Panc1 (cell line): ENCODE results near the gene NTM. TPM values are rescaled to one million over a fixed set of nuclear protein-coding genes. Genes with fewer than 3 reads are reported as not detected.

Experiments
- ATAC-seq: fragments of 200-7000 bp; cut with Tn5 transposase; 2 replicates; pipeline ENCODE4 v1.9.1; 2020; ENCODE audit warnings: mild to moderate bottlenecking, moderate library complexity
- BruUV-seq: library from RNA; stranded (reverse); fragments of 400-500 nt; replicated peaks from 2 replicates; lab custom pipeline; 2021; lab: Mats Ljungman, UMichigan
- CTCF ChIA-PET: fragments of 300-600 bp; sonication (Branson Sonifier 250); formaldehyde crosslinking; loops from one replicate; lab custom pipeline; 2022; ENCODE audit warnings: antibody characterized with exemption; lab: Charles Lee
- POLR2A ChIA-PET: fragments of 300-600 bp; sonication (Branson Sonifier 250); formaldehyde crosslinking; loops from one replicate; lab custom pipeline; 2022; ENCODE audit warnings: antibody characterized with exemption; lab: Charles Lee
- DNase-seq: peaks from one replicate; pipeline ENCODE4 v3.0.0-alpha.2; 2010; ENCODE audit warnings: low read depth, low spot score
- H3K27ac ChIP-seq: 2 replicates; pipeline ENCODE4 v1.5.1; 2011; ENCODE audit warnings: mild to moderate bottlenecking, low read length, inconsistent platforms
- H3K27me3 ChIP-seq: fragments of 200-500 bp; sonication (Bioruptor generic); 2 replicates; pipeline ENCODE4 v1.6.0; 2014; ENCODE audit warnings: low read length, inconsistent platforms; ENCODE audit not compliant: control insufficient read depth, insufficient read depth
- H3K36me3 ChIP-seq: fragments of 200-500 bp; sonication (Bioruptor generic); 2 replicates; pipeline ENCODE4 v1.5.1; 2014; ENCODE audit warnings: inconsistent platforms, mild to moderate bottlenecking, low read length, moderate library complexity; ENCODE audit not compliant: control insufficient read depth, insufficient read depth
- H3K4me1 ChIP-seq: 2 replicates; pipeline ENCODE4 v1.5.1; 2011; ENCODE audit warnings: inconsistent platforms, mild to moderate bottlenecking, low read length, moderate library complexity; ENCODE audit not compliant: control insufficient read depth, insufficient read depth
- H3K4me3 ChIP-seq, 2 experiments: 2 replicates each; pipeline ENCODE4 v1.5.1; 2011 to 2012; ENCODE audit warnings: low read depth in 2 of 2, low read length in 2 of 2, mild to moderate bottlenecking in 2 of 2, inconsistent platforms in 1 of 2, moderate library complexity in 1 of 2
- H3K9me3 ChIP-seq: fragments of 200-500 bp; sonication (Bioruptor generic); 2 replicates; pipeline ENCODE4 v1.5.1; 2014; ENCODE audit warnings: low read depth, mild to moderate bottlenecking, inconsistent platforms, low read length, moderate library complexity; ENCODE audit not compliant: control insufficient read depth, insufficient read depth
- POLR2AphosphoS5 ChIP-seq: IDR thresholded peaks from 2 replicates; pipeline ENCODE4 v1.6.1; 2012; ENCODE audit warnings: mild to moderate bottlenecking, low read depth, low read length, moderate library complexity
- SIN3A ChIP-seq: IDR thresholded peaks from 2 replicates; pipeline ENCODE4 v1.6.1; 2012; ENCODE audit warnings: low read depth, mild to moderate bottlenecking, low read length, moderate library complexity, borderline replicate concordance; ENCODE audit not compliant: insufficient read depth
- TCF7L2 ChIP-seq: IDR thresholded peaks from 2 replicates; pipeline ENCODE4 v1.6.1; 2011; ENCODE audit warnings: mild to moderate bottlenecking, low read depth, low read length, inconsistent platforms
- in situ Hi-C: cut with HindIII; loops from 2 replicates; pipeline ENCODE4 v1.10.0; 2016; ENCODE audit warnings: low sequenced_read_pairs, low pct_unique_long_range_greater_than_20kb
- intact Hi-C: fragments of 100-400 bp; cut with micrococcal nuclease; formaldehyde crosslinking; loops from one replicate; pipeline ENCODE4 v1.10.0; 2022; ENCODE audit not compliant: unreplicated experiment
- total RNA-seq: library from RNA; stranded (reverse); gene quantifications from one replicate; pipeline ENCODE4 v1.2.1, GENCODE V29; 2021; ENCODE audit not compliant: unreplicated experiment
- TF ChIP-seq, protein P1 (sequence below): fragments of 450-650 bp; IDR thresholded peaks from 2 replicates; pipeline ENCODE4 v1.5.1; 2017; ENCODE audit warnings: mild to moderate bottlenecking
- TF ChIP-seq, protein P2 (sequence below), 2 experiments: IDR thresholded peaks; 2 replicates each; pipeline ENCODE4 v1.6.1; 2011 to 2012; ENCODE audit warnings: low read depth in 2 of 2, control low read depth in 1 of 2, low read length in 1 of 2, mild to moderate bottlenecking in 1 of 2, moderate library complexity in 1 of 2; ENCODE audit not compliant: insufficient read depth in 1 of 2

Gene NTM
- total RNA-seq, 1 experiment from 2014 or later, result 0.10 TPM

DNA sequence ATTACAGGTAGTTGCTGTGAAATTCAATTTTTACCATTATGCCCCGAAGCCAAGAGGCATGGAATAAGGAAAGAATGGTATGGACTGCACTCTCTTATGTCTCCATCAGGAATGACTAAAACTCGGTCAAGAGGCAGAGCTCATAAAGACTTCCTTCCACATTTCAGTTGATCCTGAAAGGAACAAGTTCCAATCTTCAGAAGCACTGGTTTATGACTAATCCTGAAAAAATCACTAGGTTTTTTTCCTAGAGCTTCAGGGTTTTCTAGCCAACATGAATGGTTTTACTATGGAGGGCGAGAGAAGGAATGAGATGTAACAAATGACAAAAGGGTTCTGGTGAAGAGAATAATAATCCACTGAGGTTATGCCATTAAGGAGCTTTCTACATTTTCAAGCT is 832.2 kb downstream of the NTM start:
- DNase-seq (no peak), ATAC-seq (no peak)
- Histone ChIP-seq H3K27me3 (no peaks in the 10 kb centered on the region), H3K4me3 (no peak overlapping the region), H3K27ac (no peak overlapping the region), H3K4me1 (no peaks in the 10 kb centered on the region), H3K9me3 (no peaks in the 10 kb centered on the region), H3K36me3 (no peaks in the 10 kb centered on the region)
- CTCF ChIA-PET, result no interaction called here
- POLR2A ChIA-PET, result no interaction called here
- TF ChIP-seq TCF7L2 (no peak), SIN3A (no peak), POLR2AphosphoS5 (no peak)
- TF ChIP-seq, protein P1, sequence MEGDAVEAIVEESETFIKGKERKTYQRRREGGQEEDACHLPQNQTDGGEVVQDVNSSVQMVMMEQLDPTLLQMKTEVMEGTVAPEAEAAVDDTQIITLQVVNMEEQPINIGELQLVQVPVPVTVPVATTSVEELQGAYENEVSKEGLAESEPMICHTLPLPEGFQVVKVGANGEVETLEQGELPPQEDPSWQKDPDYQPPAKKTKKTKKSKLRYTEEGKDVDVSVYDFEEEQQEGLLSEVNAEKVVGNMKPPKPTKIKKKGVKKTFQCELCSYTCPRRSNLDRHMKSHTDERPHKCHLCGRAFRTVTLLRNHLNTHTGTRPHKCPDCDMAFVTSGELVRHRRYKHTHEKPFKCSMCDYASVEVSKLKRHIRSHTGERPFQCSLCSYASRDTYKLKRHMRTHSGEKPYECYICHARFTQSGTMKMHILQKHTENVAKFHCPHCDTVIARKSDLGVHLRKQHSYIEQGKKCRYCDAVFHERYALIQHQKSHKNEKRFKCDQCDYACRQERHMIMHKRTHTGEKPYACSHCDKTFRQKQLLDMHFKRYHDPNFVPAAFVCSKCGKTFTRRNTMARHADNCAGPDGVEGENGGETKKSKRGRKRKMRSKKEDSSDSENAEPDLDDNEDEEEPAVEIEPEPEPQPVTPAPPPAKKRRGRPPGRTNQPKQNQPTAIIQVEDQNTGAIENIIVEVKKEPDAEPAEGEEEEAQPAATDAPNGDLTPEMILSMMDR, result no peak
- TF ChIP-seq, protein P2, sequence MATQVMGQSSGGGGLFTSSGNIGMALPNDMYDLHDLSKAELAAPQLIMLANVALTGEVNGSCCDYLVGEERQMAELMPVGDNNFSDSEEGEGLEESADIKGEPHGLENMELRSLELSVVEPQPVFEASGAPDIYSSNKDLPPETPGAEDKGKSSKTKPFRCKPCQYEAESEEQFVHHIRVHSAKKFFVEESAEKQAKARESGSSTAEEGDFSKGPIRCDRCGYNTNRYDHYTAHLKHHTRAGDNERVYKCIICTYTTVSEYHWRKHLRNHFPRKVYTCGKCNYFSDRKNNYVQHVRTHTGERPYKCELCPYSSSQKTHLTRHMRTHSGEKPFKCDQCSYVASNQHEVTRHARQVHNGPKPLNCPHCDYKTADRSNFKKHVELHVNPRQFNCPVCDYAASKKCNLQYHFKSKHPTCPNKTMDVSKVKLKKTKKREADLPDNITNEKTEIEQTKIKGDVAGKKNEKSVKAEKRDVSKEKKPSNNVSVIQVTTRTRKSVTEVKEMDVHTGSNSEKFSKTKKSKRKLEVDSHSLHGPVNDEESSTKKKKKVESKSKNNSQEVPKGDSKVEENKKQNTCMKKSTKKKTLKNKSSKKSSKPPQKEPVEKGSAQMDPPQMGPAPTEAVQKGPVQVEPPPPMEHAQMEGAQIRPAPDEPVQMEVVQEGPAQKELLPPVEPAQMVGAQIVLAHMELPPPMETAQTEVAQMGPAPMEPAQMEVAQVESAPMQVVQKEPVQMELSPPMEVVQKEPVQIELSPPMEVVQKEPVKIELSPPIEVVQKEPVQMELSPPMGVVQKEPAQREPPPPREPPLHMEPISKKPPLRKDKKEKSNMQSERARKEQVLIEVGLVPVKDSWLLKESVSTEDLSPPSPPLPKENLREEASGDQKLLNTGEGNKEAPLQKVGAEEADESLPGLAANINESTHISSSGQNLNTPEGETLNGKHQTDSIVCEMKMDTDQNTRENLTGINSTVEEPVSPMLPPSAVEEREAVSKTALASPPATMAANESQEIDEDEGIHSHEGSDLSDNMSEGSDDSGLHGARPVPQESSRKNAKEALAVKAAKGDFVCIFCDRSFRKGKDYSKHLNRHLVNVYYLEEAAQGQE (IDR thresholded peaks at IDR 0.05; ENCODE audit: insufficient read depth in 1 of 2, low read depth in 2 of 2, low read length in 1 of 2), result no peak
- BruUV-seq, result no TSS peak
- intact Hi-C loops (no loop called here), in situ Hi-C loops (no loop called here)

DNA sequence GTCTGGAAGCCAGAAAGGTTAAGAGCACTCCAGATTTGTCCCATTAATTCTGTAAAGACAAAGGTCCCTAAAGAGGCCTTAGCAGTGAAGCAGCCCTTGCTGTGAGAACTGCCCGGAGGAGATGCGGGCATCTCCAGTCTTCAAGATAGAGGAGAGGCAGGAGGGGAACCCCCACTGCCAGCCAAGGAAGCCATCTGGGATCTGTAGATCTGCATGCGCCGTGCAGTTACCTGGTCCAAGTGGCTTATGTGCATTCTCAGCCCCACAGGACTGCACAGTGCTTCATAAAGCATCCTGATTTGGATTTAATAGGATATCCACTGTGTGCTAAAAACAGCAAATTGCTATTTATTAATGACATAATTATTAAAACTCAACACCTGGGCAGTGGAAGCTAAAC is 834.6 kb downstream of the NTM start:
- CTCF ChIA-PET, result no interaction called here
- intact Hi-C loops, result no loop called here
- no peak for DNase-seq

More for the DNA sequence above, 834.6 kb downstream of the NTM start:
- Histone ChIP-seq H3K4me3 (no peak overlapping the region), H3K36me3 (no peaks in the 10 kb centered on the region), H3K4me1 (no peaks in the 10 kb centered on the region), H3K9me3 (no peaks in the 10 kb centered on the region), H3K27me3 (no peaks in the 10 kb centered on the region), H3K27ac (no peak overlapping the region)
- TF ChIP-seq TCF7L2, result no peak
- TF ChIP-seq SIN3A, result no peak
- no peak for TF ChIP-seq POLR2AphosphoS5
- TF ChIP-seq, protein P1, result no peak
- TF ChIP-seq, protein P2 (IDR thresholded peaks at IDR 0.05; ENCODE audit: insufficient read depth in 1 of 2, low read depth in 2 of 2, low read length in 1 of 2), result no peak
- POLR2A ChIA-PET, result no interaction called here
- in situ Hi-C loops, result no loop called here
- no peak for ATAC-seq
- BruUV-seq, result no TSS peak
